ENCODE data around the gene TADA2A.

TADA2A gene

GRCh38 chr17:37494971-37495370, 88.3 kb downstream of the TADA2A start:
- CTCF ChIA-PET, result interaction anchor here (0.9 to 2.2 kb wide), 4 partner anchors 9 to 122 kb away, joined by 3 to 9 read pairs (median 3); no protein-coding TSS in a partner anchor

GRCh38 chr17:37500378-37500777, 93.7 kb downstream of the TADA2A start:
- POLR2A ChIA-PET, result no interaction called here
- CTCF ChIA-PET, result interaction anchor here (0.5 kb wide), 1 partner anchor 28 kb away, joined by 5 read pairs; no protein-coding TSS in a partner anchor
- H3K9me3 ChIP-seq (ENCODE audit: control insufficient read depth, insufficient read depth, low read depth, low read length), result no peaks in the 10 kb centered on the region
- no peak overlapping the region for H3K4me3 ChIP-seq (ENCODE audit: low read depth, low read length)
- TF ChIP-seq ZNF530 (tag by site-specific recombination; IDR thresholded peaks at IDR 0.05; ENCODE audit: low read depth) (no peak), ZNF660 (tag by site-specific recombination; IDR thresholded peaks at IDR 0.05) (no peak), ZNF791 (tag by site-specific recombination; IDR thresholded peaks at IDR 0.05) (no peak), ZNF391 (tag by site-specific recombination; IDR thresholded peaks at IDR 0.05; ENCODE audit: borderline replicate concordance, low read depth) (no peak), ZNF830 (tag by site-specific recombination; IDR thresholded peaks at IDR 0.05; ENCODE audit: low read depth) (no peak), ZSCAN16 (tag by site-specific recombination; IDR thresholded peaks at IDR 0.05) (no peak), ZNF664 (tag by site-specific recombination; IDR thresholded peaks at IDR 0.05) (peak; percentile 15; the same call in 1 of the 2 replicates), PRDM2 (tag by site-specific recombination; IDR thresholded peaks at IDR 0.05; ENCODE audit: borderline replicate concordance) (no peak), BCL6B (tag by site-specific recombination; IDR thresholded peaks at IDR 0.05) (no peak), ZNF223 (tag by site-specific recombination; IDR thresholded peaks at IDR 0.05) (no peak), PRDM6 (tag by site-specific recombination; IDR thresholded peaks at IDR 0.05) (peak; percentile 44)
- no peaks in the 10 kb centered on the region for H3K4me1 ChIP-seq (ENCODE audit: control insufficient read depth, insufficient read depth, low read length)
- peaks cover 3 to 9% of the 10 kb centered on the region in 2 experiments; a peak in 2 of 3 replicates for H3K36me3 ChIP-seq (ENCODE audit: control insufficient read depth in 2 of 2, insufficient read depth in 1 of 2, low read length in 2 of 2)
- no peak overlapping the region for H3K27ac ChIP-seq (ENCODE audit: extremely low read depth, low read depth, low read length)

More at GRCh38 chr17:37494971-37495370, 88.3 kb downstream of the TADA2A start:
- peaks cover 0 to 2% of the 10 kb centered on the region in 2 experiments; a peak in 2 of 3 replicates for H3K36me3 ChIP-seq (ENCODE audit: control insufficient read depth in 2 of 2, insufficient read depth in 1 of 2, low read length in 2 of 2)
- H3K4me1 ChIP-seq (ENCODE audit: control insufficient read depth, insufficient read depth, low read length), result peaks cover 14% of the 10 kb centered on the region
- H3K4me3 ChIP-seq (ENCODE audit: low read depth, low read length), result no peak overlapping the region
- H3K27ac ChIP-seq (ENCODE audit: extremely low read depth, low read depth, low read length), result no peak overlapping the region
- POLR2A ChIA-PET, result interaction anchor here (0.6 to 0.9 kb wide), 2 partner anchors 14 to 136 kb away, joined by 3 read pairs; no protein-coding TSS in a partner anchor
- TF ChIP-seq SCRT1 (tag by site-specific recombination; IDR thresholded peaks at IDR 0.05; ENCODE audit: borderline replicate concordance) (peak; percentile 93), ATF2 (tag by site-specific recombination; IDR thresholded peaks at IDR 0.05; ENCODE audit: low read depth) (no peak), SCRT2 (tag by site-specific recombination; IDR thresholded peaks at IDR 0.05) (peak; percentile 98), PBX3 (CRISPR knock-in tag; IDR thresholded peaks at IDR 0.05) (no peak), ZNF221 (tag by site-specific recombination; IDR thresholded peaks at IDR 0.05; ENCODE audit: borderline replicate concordance) (no peak)
- no peaks in the 10 kb centered on the region for H3K9me3 ChIP-seq (ENCODE audit: control insufficient read depth, insufficient read depth, low read depth, low read length)

Data from HEK293 (cell line).